Measurements from ENCODE around the gene CELF5.

CELF5 gene

GRCh38 chr19:3248728-3249326, 24.4 kb downstream of the CELF5 start:
- DNase-seq = no peak

- no peak for DNase-seq
These were observed 24.9 kb downstream of the CELF5 start for GRCh38 chr19:3249408-3249807.

GRCh38 chr19:3250675-3251074, 26.2 kb downstream of the CELF5 start:
- DNase-seq = peak; percentile 76

GRCh38 chr19:3251229-3251628, 26.8 kb downstream of the CELF5 start:
- DNase-seq = no peak

- no peak for DNase-seq
These were observed 28.2 kb downstream of the CELF5 start for GRCh38 chr19:3252650-3253049.

- no peak for DNase-seq
These were observed 28.8 kb downstream of the CELF5 start for GRCh38 chr19:3253270-3253669.

DNA sequence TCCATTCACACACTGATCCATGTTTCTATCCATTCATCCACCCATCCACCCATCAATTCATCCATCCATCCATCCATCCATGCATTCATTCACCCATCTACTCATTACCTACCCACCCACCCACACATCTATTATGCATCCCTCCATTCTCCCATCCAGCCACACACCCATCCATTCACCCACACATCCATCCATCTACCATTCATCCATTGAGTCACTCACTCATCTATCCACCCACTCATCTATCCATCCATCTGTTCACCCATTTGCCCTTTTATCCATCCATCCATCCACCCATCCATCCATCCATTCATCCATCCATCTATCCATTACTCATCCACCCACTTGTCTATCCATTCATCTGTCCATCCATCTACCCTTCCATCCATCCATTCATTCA, 30.1 kb downstream of the CELF5 start:
- no peak for DNase-seq

GRCh38 chr19:3257071-3257470, 32.6 kb downstream of the CELF5 start:
- DNase-seq = no peak

GRCh38 chr19:3262362-3262761, 37.9 kb downstream of the CELF5 start:
- no peak for DNase-seq

- DNase-seq = no peak
These were observed 39.4 kb downstream of the CELF5 start for GRCh38 chr19:3263866-3264265.

GRCh38 chr19:3265432-3265831, 41.0 kb downstream of the CELF5 start:
- no peak for DNase-seq

DNA sequence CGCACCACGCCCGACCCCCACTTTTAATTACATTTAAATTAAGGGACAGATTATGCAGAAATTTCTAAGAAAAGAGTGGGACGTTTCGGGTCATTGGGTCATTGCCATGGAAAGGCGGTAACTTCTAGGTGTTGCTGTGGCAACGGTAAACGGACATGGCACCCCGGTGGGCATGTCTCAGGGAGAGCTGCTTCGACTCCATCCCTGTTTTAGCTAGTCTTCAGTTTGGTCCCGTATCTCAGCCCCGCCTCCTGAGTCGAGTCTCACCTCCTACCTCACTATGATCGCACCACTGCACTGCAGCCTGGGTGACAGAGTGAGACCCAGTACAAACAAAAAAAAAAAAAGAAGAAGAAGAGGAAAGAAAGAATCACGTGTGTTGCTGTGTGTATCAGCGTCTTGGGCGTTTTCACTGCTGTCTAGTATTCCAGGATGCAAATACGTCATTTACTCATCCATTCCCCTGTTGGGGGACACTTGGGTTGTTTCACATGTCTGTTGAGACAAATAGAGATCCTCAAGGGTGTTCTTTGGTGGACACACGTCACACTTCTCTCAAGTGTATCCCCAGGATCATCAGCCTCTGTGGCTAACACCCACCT, 41.7 kb downstream of the CELF5 start:
- no peak for DNase-seq

- DNase-seq = no peak
These were observed 42.5 kb downstream of the CELF5 start for GRCh38 chr19:3266792-3267514.

DNA sequence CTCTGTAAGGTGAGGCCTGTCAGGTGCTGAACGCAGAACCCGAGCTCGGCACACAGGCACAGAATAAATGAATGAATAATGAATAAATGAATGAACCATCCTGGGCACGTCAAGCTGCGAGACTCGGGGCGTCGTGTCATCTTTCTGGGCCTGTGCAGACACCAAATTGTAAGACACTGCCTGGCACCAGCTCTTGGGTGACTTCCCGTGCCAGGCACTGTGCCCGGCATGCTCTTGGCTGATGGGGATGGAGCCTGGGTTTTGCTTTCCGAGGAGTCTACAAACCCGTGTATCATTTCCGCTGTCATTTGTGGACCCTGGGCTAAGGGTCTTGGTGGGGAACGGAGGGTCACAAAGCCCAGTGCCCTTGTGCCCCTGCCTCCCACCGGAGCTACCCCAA, 43.9 kb downstream of the CELF5 start:
- DNase-seq = no peak

- DNase-seq = no peak
These were observed 44.3 kb downstream of the CELF5 start for GRCh38 chr19:3268763-3269162.

DNA sequence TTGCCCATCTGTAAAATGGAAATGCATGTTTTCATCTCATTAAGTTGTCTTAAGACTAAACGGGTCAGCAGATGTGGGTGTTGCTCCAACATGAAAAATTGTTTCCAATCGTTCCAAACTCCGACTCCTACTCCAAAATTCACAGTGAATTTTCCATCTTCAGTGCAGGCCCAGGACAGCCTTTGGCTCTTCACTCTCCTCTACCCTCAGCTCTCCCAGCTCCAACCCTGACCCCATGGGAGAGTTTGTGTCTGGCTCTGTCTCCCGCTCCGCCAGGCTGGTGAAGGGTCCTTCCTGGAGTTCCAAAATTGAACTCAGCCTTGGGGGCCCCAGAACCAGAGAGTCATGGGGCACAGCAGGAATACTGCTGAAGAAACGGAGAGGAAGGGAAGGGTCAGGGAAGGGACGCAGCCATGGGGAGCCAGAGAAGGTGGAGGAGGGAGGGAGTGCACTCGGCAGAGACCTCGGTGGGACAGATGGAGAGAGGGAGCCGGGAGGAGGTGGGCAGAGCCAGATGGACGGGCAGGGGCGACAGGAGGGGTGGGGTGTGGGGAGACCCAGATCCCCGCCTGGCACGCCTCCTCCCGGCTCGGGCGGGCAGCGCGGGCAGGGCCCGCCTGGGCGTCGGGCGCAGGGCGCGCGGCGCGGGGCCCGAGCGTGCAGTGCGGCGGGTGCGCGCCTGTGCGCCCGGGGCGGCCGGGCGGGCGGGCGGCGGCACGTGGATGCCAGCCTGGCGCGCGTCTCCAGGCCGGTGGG, 45.6 kb downstream of the CELF5 start:
- DNase-seq = no peak

- no peak for DNase-seq
These were observed 46.4 kb downstream of the CELF5 start for GRCh38 chr19:3270902-3271301.

GRCh38 chr19:3272401-3272931, 48.0 kb downstream of the CELF5 start:
- no peak for DNase-seq

GRCh38 chr19:3272952-3273351, 48.5 kb downstream of the CELF5 start:
- DNase-seq = no peak

DNA sequence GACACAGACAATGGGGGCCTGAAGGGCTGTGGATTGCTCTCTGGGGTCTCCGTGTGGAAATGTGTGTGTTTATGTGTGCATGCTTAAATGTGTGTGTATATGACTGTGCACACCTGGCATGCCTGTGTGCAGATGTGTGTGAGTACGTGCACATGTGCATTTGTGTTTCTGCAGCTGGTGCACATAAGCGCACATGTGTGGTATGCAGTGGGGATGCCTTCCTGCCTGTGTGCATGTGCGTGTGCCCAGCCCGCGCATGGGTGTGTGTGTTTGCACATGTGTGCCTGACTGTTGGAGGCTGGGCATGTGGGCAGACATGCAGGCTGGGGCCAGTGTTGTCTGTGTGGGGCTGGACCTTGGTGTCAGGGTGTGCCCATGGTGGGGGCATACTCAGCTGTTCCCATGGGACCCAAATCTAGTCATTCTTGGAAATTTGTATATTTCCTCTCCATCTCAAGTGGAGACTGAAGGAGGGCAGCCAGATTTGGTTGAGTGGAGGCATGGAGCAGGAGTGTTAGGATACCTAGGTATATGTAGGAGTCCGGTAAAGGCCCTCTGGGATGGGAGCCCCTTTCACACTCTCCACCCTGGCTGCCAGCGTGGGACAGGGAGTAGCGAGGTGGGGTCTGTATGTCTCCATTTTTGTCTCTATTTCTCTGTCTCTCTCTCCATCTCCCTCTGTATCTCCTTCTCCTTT, 49.9 kb downstream of the CELF5 start:
- DNase-seq = no peak

- DNase-seq = no peak
These were observed 50.6 kb downstream of the CELF5 start for GRCh38 chr19:3274942-3275582.

All from activated CD8-positive, alpha-beta memory T cell treated with anti-CD3 and anti-CD28 coated beads for 24 hours (primary cell).